ENCODE data around the gene MTG1.

The MTG1 gene

DNA sequence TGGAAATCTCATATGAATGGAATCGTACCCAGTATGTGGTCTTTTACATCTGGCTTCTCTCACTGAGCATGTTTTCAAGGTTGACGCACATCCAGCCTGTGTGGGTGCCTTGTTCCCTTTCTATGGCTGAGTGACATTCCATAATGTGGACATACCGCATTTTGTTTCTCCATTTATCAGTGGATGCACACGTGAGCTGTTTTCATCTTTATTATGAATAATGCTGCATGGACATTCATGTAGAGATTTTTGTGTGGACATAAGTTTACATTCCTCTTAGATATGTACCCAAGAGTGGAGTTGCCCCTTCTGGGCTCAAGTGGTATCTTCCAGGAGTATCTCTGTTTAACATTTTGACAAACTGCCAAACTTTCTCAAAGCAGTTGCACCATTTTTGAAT, 58.5 kb downstream of the MTG1 start:
- DNase-seq (ENCODE audit: low read depth): no peak

DNA sequence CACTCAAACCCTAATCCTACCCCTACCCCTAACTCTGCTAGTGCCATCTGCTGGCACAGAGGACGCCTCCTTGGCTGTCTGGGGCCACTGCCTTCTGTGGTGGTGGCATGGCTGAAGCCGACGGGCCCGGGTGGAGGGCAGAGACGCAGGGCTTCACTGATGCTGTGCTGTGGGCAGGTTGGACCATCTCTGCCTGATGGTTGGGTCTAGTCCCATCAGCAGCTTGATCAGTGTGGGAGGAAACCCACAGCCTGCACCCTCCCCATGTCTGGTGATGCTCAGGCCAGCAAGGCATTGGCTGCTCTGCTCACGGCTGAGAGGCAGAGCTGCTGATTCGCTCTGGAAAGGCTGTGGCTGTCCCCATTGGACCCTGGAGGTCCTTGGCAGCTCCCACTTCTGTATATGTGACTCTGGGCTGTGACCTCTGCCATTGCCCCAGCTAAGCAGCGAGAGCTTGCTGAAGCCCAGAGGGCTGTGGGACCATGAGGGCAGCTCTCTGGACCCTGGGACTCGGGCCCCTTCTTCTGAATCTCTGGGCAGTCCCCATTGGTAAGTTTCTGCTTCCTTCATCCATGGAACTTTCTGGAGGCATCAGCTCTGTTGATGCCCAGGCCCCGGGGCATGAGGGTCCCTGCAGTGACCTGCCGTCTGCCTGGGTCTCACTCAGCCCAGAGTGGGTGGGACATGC, 59.7 kb downstream of the MTG1 start, which contains the start of gene SCART1:
Gene SCART1, plus strand, starts transcription at position 430 of the 688 bp plus-strand sequence. Its CDS starts 53 bp downstream, at position 483.
- DNase-seq (ENCODE audit: low read depth): no peak

DNA sequence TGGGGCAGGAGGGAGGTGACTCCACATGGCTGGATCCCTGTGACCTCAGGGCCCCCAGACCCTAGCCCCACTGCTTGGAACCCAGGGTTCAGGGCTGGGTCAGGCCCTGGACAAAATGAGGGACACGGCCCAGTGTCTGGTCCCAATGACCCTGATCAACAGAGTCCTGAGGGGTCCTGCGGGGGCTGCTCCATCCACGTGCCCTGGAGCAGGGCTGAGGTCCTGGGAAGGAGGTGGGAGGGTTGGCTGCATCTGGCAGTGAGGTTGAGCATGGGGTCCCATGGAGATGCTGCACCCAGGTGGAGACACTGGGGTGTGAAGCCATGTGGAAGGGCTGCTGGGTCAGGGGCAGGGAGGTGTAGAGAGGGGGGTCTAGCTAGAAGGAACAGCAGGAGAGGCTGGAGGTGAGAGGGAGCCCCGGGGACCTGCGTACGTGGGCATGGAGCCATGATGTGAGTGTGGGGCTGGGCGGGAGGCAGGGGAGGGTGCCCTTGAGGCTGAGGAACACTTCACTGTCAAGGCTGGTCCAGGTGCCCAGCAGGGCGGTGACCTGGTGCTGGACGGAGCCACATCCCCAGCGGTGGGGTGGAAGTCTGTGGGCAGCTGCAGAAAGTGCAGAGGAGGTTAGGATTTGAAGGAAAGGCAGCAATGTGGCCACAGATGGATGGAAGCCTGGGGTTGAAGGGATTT, 60.4 kb downstream of the MTG1 start:
- no peak for DNase-seq (ENCODE audit: low read depth)

DNA sequence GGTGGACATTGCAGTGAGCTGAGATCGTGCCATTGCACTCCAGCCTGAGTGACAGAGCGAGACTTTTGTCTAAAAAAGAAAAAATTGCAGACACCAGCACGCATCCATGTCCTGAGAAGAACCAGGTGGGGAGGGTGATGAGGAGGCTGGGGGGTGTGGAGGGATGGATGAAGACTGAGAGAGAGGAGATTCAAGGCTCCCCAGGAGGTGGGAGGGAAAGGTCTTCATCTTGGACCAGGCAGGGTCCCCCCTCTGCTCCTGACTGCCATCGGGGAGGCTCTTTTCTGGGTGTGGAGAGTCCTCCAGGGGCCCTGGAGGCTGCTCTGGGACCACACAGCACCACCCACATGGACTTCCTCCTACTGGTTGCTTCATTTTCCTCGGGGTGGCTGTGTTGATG, 61.2 kb downstream of the MTG1 start:
- DNase-seq (ENCODE audit: low read depth): no peak

DNA sequence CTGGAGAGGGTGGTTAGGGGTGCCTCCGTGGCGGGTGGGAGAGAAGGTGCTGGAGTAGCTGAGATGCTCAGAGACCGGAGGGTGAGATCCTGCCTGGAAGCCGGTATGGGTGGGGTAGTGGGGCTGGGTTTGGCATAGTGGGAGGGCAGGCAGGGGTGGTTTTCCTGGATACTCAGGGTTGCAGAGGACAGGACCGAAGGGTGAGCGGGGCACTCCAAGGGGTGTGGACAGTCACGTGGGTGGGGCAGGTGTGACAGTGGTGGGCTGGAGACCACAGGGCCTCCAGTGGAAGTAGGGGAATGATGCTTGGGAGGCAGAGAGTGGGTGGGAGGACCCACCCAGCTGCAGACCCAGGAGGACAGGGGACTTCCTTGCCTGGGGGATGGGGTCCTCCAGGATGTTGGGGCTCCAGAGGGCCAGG, 61.7 kb downstream of the MTG1 start:
- DNase-seq (ENCODE audit: low read depth): no peak

DNA sequence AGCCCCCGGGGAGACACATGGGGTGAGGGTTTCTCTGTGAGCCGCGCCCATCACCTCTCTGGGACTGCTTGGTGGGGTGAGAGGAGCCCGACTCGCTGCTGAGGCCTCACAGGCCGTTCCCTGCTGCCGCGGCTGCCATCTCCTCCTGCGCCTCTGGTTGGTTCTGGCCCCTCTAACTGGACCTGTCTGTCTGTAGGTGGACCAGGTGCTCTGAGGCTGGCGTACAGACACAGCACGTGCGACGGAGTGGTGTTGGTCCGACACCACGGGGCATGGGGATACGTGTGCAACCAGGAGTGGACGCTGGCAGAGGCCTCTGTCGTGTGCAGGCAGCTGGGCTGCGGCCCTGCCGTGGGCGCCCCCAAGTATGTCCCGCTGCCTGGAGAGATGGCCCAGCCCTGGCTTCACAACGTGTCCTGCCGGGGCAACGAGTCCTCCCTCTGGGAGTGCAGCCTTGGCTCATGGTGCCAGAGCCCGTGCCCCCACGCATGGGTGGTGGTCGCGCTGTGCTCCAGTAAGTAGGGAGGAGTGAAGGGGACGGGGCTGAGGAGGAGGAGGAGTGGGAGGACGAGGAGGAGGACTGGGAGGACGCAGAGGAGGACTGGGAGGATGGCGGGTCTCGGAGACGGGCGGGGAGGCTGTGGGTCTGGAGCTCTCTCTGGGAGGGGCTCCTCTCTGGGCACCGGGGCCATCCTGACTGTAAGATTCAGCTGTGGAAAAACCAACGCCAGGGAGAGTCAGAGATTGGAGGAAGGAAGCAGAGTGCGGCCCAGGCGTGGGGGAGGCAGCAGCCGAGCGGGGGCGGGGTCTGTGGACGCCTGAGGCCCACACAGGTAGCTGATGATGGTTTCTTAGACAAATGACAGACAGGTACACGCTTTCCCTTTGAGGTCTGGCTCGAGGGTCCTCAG, 62.3 kb downstream of the MTG1 start:
- DNase-seq (ENCODE audit: low read depth): no peak

DNA sequence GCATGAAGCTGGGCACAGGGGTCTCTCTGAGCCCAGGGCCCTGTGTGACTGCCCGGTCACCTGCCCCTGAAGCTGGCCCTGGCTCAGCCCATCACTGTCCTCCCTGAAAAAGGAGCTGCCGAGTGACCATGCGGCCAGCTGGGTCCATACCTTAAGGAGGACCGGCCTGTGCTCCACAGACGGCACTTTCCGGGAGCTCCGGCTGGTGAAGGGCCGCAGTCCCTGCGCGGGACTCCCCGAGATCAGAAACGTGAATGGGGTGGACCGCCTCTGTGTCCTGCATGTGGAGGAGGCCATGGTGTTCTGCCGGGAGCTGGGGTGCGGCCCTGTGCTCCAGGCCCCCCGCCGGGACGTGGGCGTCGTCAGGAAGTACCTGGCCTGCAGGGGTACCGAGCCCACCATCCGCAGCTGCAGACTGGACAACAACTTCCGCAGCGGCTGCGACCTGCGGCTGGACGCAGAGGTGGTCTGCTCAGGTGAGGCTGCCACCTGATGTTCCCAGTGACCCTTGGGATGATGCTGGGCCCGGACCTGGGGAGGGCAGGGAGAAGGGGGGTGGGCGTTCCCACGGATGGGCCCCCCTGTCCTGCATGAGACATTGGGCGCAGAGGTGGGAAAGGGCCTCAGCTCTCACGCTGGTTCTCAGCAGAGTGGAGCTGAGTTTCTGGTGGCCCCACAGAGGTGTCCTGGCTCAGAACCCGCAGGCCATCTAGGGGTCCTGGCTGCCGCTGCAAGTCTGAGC, 63.3 kb downstream of the MTG1 start:
- no peak for DNase-seq (ENCODE audit: low read depth)

DNA sequence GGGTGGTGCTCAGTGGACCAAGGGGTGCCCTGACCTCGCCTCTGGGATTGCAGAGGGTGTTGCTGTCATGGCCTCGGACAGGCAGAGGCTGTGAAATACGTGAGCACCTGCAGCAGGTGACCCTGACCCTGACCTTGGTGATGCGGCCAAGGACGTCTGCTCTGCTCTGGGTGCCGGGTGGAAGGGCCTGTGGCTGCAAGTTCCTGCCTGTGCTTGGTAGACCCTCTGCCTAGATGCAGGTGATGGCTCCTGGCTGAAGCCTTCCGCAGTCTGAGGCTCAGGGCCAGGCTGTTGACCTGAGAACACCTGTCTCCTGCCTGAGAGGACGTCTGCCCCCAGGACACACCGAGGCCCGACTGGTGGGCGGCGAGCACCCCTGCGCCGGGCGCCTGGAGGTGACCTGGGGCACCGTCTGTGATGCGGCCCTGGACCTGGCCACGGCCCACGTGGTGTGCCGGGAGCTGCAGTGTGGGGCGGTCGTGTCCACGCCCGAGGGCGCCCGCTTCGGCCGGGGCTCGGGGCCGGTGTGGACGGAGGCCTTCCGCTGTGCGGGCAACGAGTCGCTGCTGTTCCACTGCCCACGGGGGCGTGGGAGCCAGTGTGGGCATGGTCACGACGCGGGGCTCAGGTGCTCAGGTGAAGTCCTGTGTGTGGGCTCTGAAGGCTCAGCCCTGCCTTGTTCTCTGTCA, 64.2 kb downstream of the MTG1 start:
- no peak for DNase-seq (ENCODE audit: low read depth)

DNA sequence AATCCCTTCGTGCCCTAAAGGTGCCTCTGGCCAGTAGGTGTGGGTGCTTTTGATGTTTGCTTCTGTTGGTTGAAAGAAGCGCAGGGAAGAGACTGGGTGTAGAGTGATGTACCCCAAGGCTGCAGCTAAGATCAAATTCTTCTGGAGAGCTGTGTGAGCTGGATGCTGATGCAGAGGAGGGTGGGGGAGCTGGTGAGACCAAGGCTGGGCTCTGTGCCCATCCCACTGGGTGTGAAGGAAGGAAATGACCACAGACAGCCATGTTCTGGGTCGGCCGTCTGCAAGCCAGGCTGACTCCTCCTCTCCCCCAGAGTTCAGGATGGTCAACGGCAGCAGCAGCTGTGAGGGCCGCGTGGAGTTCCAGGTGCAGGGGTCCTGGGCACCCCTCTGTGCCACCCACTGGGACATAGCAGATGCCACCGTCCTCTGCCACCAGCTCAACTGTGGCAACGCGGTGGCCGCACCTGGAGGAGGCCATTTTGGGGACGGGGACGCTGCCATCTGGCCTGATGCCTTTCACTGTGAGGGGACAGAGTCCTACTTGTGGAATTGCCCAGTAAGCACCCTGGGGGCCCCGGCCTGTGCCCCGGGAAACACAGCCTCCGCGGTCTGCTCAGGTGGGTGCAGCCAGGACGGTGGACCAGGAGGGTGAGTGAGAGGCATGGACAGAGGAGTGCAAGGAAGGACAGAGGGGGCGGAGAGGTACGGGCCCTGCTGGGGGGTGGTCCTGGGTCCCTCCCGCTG, 64.9 kb downstream of the MTG1 start:
- DNase-seq (ENCODE audit: low read depth): no peak

DNA sequence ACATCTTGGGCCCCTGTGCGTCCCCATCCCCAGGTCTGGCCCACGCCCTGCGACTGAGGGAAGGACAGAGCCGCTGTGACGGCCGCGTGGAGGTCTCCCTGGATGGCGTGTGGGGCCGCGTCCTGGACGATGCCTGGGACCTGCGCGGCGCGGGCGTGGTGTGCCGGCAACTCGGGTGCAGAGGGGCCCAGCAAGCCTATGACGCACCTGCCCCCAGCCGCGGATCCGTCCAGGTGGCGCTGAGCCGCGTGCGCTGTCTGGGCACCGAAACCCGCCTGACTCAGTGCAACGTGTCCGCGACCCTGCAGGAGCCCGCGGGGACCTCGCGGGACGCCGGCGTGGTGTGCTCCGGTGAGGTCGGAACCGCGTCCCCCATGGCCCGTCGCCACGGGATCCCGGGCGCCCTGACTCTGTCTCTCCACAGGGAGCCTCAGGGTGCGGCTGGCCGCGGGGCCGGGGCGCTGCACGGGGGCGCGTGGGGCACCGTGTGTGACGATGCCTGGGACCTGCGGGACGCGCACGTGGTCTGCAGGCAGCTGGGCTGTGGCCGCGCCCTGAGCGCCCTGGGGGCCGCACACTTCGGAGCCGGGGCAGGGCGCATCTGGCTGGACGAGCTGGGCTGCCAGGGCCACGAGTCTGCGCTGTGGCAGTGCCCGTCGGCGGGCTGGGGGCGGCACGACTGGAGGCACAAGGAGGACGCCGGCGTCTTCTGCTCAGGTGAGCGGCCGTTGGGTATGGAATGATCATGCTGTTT, 65.7 kb downstream of the MTG1 start:
- DNase-seq (ENCODE audit: low read depth): no peak

DNA sequence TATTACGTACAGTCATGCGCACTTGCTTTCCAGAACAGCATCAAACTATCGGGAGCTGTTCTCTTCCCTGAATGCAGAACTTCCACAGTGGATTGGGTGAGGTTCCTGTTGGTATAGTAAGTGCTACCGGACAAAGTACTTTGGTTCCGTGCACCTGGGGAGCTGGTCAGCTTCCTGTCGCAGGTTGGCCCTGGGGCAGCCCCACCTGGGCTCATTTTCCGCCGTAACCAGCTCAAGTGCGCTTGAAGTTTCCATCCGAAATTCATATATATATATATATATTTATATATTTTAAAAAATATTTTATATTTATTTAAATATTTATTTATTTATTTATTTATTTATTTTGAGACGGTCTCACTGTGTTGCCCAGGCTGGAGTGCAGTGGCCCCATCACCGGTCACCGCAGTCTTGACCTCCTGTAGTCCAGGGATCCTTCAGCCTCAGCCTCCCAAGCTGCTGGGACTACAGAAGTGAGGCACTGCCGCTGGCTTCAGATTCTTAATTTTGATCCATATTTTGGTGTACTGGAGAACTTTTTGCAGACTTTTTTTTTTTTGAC, 66.3 kb downstream of the MTG1 start:
- no peak for DNase-seq (ENCODE audit: low read depth)

DNA sequence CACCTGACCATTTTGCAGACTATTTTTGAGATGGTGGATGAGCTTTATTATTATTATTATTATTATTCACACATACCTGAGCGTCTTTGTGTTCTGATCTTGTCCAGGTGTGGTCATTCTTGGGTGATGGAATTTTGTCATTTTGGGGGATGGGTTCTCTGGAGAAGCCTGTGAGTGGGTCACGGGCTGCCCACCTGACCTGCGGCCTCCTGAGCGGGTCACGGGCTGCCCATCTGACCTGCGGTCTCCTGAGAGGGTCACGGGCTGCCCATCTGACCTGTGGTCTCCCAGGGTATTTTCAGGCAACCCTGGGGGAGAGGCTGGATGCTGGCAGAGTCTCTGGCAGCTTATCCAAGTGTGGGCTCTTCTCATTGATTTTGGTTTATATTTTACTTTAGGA, 67.1 kb downstream of the MTG1 start:
- no peak for DNase-seq (ENCODE audit: low read depth)

DNA sequence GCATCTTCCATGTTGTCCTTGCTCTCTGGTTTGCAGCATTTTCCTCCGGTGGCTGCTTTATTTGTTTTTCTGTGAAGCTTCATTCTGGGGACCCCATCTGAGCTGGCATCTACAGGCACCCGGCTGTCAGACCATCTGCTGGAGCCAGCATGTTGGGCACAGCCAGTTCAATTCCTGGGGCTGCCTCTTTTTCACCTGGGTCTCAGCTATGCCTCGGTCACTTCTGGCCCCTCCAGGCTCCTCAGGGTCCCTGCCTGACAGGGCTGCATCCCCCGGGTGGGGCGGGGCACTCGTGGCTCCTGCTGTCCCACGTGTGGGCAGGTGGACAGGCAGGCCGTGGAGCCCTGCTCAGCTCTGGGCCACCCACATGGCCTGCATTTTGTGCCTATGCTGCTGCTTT, 67.9 kb downstream of the MTG1 start:
- no peak for DNase-seq (ENCODE audit: low read depth)

DNA sequence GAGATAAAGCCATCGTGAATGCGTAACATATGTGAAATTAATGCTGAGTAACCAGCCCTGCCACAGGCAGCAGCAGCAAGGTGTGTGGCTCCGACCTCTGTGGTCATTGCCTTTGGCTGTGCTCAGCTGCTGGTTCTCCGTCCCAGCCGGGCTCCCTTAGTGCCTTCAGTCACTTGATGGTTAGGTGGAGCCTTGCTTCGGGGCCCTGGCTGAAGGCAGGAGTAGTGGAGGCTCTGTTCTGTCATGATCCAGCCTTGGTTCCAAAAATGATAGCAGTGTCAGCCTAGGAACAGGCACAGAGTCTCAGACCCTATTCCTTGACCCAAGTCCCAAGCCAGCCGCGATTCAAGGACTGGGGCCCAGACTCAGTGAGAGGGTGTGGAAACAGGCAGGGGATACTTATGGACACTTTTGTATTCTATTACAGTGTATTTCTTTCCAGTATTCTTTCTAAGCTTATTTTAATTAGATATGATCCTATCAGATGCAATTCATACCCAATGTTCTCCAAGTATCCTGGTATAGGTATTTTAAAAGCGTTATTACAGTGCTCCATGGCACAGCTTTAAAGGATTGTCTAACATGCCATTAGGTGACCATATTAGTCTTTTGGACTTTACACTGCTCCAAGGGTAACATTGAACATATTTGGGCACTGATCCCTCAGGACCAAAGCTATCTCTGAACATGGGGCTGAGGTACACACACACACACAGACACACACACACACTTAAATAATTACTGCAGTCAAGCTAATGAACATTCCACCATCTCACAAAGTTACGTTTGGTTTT, 68.8 kb downstream of the MTG1 start:
- no peak for DNase-seq (ENCODE audit: low read depth)

DNA sequence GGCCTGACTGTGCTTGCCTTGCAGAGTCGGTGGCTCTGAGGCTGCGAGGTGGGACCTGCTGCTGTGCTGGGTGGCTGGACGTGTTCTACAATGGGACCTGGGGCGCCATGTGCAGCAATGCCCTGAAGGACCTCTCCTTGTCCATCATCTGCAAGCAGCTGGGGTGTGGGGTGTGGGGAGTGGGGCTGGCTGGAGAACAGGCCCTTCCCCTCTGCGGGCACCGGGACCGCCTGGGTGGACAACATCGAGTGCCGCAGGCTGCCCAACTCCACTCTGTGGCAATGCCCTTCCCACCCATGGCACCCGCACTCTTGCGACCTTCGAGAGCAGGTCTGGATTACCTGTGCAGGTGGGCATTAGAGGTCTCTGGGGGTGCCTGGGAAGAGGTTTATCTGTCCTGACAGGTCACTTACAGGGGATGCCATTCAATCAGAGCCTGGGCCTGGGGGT, 70.7 kb downstream of the MTG1 start:
- DNase-seq (ENCODE audit: low read depth): no peak

DNA sequence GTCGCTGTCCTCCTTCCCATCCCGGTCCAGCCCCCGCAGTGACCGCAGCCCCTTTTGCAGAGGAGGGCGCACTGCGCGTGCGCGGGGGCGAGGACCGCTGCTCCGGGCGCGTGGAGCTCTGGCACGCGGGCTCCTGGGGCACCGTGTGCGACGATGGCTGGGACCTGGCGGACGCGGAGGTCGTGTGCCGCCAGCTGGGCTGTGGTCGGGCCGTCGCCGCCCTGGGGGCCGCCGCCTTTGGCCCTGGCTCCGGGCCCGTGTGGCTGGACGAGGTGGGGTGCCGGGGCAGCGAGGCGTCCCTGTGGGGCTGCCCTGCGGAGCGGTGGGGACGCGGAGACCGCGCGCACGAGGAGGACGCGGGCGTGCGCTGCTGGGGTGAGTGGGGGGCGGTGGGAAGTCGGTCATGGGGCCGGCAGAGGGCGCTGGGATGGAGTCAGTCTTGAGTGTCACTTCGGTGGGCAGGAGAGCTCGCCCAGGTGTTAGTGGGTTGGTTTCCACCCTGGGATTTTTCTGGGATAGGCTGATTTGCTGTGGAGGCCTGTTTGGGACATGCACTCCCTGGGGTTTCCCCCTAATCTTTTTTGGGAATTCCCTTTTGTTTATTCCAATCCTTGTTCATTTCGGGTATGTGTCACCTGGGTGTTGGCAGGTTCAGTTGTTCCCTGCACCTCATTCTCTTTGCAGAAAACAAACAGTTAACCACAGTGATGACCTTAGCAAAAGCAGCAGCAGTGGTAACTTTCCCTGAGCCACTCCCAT, 71.4 kb downstream of the MTG1 start:
- no peak for DNase-seq (ENCODE audit: low read depth)

DNA sequence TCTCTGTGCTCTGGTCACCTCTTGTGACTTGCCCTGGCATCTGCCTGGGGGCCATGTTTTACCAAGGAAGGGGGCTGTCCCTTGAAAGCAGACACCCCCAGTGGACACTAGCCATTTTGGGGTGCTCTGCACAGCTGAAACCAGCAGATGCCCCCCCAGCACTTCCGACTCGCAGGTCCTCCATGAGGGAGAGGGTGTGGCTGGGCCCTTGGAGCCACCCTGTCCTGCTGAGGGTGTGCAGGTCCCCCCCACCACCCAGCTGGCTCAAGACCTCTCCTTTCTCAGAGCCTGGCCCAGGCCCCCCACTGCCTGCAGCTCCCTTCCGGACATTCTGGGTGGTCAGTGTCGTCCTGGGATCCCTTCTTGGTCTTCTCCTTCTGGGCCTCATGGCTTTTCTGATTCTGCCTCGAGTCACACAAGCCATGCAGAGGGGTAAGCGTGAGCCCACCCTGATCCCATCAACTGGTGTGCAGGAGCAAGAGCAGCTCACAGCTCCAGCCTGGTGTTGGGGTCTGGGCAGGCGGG, 72.1 kb downstream of the MTG1 start:
- DNase-seq (ENCODE audit: low read depth): no peak
